Activated CD4-positive, alpha-beta T cell treated with anti-CD3 and anti-CD28 coated beads for 48 hours (primary cell): ENCODE measurements around the gene TBX4.

Experiments used
- DNase-seq: peaks from one replicate; pipeline ENCODE4 v3.0.0-alpha.2; 2020

Gene TBX4

DNA sequence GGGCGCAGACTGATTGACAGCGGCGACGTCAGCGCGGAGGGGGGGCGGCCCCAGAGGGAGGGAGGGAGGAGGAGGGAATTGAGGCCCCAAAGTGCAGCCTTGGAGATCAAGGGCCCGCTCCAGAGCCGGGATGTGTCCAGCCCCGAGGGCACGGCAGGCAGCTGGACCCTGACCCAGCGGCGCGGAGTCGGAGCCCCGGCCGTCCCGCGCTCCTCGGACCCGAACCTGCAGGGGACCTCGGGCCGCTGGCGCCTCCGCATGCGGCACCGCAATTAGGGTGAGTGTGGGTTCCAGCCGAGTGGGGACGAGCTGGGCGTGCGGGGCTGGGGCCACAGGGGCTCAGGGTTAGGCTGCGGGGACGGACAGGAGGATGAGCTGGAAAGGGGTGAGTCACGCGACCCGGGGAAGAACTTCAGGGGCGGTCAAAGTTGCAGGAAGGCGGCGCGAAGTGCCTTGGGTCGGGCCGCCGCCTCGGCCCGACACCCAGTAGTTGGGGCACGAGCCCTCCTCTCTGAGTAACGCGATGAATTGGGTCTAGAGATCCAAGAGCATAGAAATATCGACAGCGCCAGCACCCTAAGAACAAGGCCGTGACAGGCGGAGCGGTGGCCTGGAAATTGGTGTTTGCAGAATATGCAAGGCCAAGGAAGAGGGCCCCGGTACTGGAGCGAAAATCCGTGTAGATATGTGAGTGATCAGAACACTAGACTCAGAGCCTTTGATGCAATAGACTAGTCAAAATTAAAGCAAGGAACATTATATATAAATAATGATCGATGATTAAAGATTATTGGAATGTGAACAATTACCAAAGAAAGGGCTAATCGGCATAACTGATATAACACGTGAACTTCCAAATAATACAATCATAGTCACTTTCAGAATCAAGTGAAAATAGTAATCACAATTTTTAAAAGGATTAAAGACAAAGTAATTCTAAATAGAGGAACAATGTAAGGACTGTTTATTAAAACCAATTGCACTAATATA is at the start of gene TBX4:
TBX4 (plus strand) TSS at position 122 of the 990 bp plus-strand sequence. CDS start 4,069 bp downstream, outside the sequence.
- no peak for DNase-seq

DNA sequence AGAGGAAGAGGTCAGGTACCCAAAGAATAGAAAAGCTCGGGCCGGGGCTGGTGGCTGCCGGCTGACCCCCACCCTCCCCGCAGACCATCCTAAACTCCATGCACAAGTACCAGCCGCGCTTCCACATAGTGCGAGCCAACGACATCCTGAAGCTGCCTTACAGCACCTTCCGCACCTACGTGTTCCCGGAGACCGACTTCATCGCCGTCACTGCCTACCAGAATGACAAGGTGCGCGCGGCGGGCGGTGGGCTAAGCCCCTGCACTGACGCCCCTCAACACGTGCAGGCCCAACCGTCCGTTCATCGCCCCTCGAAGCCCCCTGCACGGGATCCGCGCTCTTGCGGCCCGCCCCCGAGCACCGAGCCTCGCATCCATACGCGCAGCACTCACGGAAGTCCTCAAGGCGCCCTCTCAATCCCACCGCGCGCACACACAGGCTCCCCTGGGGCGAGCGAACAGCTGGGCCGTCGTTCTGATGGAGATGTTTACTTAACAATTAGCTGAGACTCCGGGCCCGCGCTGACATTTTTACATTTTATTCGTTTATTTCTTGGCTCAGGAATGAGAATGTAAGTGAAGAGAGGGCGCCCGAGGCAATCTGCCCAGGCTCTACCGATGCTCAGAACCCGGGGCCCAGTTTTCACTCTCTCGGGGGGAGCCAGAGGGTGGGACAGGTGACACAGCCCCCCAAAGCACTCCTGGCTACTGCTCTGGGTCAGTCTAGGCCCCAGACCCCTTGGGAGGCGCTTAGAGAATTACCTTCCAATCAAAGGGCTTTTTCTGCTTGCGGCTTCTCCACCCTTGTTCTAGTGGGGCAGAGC is 49.0 kb upstream of the TBX4 start:
- DNase-seq, result no peak

GRCh38 chr17:61403801-61404662 is 48.2 kb upstream of the TBX4 start:
- peak; percentile 44 for DNase-seq

- DNase-seq, result no peak
These were observed 47.6 kb upstream of the TBX4 start for GRCh38 chr17:61404663-61404912.

DNA sequence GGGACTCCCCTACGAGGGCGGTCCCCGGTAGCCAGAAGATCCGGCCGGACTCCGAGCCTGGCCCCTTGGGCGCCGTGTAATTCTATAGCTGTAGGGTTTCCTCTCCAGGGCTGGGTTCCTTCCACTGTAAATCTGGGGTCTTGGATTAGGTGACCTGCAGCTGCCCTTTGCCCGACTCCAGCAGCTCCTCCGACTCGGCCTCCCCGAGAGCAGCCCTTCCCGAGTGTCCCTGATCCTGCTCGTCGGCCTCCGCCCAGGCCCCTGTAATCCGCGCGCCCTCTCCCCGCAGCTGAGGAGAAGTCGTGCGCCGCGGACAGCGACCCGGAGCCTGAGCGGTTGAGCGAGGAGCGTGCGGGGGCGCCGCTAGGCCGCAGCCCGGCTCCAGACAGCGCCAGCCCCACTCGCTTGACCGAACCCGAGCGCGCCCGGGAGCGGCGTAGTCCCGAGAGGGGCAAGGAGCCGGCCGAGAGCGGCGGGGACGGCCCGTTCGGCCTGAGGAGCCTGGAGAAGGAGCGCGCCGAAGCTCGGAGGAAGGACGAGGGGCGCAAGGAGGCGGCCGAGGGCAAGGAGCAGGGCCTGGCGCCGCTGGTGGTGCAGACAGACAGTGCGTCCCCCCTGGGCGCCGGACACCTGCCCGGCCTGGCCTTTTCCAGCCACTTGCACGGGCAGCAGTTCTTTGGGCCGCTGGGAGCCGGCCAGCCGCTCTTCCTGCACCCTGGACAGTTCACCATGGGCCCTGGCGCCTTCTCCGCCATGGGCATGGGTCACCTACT is 47.1 kb upstream of the TBX4 start:
- no peak for DNase-seq

DNA sequence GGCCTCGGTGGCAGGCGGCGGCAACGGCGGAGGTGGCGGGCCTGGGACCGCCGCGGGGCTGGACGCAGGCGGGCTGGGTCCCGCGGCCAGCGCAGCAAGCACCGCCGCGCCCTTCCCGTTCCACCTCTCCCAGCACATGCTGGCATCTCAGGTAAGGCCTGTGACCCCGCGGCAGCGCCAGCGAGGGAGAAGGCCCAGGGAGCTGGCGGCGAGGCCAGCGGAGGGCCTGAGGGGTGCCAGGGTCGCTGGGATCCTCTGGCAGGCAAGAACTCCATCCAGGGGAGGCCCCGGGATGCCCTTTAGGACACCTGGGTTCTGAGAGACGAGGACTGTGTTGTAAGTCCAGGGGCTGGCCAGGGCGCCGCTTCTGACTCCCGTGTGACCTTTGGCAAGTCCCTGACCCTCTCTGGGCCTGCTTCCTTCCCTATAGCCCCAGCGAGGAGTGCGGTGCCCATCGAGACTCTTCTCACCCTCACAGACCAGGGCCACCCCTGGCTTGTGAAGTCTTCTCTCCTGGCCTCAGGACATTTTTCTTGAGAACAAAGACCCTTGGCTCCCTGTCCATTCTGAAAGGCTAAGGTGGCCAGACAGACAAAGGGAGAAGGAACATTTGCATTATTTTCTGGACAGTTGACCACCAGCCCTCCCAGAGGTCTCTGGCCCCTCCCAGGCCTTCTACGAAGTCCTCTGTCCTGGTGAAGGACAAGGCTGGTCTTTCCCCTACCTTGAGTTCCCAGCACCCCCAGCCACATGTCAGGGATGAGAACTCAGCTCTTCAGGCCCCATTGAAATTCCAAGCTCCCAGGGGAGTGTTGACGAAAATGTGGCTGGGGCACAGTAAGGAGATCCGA is 46.3 kb upstream of the TBX4 start:
- DNase-seq, result no peak

- no peak for DNase-seq
These were observed 45.7 kb upstream of the TBX4 start for GRCh38 chr17:61406537-61406845.

DNA sequence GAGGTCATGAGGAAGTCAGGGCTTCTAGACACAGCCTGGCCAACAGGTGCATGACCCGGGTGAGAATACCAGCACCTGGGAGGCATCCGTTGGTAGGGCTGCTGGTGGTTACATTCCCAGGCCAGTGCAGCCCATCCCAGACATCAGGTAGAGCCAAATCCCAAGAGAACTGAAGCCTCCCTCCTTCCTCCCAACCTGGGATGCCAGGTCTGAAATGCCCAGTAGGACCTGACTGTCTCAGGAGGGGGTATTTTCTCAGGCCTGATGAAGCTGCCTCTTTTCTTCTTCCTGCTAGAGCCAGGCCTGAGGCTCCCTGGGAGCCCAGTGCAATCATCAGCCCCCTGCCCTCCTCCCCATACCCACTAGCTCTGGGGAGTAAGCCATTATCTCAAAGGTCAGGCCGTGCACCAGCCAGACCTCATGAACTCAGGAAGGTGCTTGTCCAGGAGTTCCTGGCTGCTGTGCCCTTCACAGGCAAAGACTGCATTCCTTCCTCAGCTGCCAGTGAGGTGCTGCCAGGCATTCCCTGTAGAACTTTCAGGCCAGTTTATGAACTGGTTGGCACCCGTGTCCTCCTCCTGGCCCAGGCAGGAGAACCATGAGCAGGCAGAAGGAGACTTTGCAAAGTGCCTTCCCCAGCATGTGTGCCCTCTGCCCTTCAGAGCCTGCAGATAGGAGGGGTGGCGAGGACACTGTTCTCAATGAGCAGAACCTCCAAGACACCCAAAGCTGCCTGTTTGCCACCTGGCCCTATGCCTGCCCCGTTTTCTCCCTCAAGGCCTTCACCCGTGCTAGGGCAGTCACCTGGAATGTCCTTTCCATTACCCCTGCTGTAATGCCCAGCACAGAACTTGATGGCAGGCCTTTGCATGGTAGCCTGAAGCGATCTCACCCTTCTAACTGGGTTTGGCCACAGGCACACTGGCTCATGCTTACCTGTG is 45.0 kb upstream of the TBX4 start:
- DNase-seq, result no peak

GRCh38 chr17:61408151-61409041 is 43.8 kb upstream of the TBX4 start:
- DNase-seq, result no peak

DNA sequence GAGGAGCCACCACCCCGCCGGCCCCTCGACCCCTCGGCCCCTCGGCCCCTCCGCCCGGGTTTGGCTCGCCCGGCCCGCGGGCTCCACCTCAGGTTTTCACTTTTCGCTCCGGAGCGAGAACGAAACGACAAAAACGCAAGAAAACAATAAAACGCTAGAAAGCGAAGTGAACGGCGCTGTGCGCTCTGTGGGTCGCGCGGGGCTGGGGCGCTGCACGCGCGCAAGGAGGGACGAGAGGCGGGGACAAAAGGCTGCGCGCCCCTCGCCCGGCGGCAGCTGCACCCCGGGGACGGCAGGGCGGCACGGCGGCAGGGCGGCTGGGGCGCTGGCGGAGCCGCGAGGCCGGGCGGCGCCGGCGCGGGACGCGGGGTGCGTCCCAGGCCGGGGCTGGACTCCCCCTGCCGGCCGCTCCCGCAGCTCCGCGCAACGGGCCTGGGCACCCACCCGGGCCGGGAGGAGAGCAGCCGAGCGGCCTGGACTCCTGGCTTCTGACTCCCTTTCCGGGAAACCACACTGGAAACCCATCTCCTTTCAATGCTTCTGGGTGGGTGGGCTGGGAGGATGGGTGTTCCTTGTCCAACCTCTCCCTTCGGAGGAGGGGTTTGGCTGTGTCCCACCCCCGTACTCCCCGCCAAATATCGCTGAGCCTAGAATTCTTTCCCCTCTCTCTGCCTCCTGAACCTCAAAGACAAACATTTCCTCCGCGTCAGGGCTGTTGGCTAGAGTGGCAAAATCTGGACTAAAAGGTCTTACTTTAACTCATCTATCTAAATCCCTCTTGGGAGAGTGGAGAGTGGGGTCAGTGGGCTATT is 42.7 kb upstream of the TBX4 start:
- DNase-seq, result peak; percentile 49

DNA sequence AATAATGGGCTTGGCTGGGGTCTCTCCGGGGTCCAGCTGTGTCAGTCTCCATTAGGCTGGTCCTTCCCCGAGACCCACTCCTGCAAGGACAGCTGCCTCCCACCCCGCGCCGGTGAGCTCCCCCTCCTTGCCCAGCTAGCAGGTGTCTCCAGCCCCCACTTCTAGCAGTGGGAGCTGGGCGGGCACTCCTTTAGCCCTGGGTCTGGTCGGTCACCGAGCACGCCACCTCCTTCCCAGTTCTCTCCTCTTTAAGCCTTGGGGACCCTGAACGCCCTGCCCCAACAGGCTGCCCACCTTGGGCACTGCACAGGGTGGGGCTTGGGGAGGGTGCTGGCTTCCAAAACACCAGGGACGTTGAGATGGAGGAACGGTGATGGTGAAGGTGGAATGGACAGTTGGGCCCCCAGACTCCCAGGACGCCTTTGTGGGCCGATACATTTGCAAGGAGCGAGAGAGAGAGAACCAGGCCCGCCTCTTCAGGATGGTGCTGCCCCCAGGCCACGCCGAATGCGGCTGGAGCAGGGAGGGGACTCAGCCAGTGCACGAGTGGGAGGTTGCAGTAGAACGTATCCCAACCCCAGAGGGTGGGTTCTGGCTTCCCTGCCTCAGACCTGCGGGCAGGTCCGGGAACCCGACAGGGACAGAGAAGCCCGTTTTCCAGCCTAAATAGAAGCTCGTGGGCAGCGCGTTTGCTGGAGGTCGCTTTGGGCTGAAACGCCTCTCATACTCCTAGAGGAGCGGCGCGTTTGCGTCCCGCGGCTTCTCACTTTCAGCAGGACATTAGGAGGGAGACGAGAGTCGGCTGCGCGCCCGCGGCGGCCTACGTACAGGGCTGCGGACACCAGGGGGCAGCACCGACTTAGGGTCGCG is 41.8 kb upstream of the TBX4 start:
- DNase-seq, result peak; percentile 81

DNA sequence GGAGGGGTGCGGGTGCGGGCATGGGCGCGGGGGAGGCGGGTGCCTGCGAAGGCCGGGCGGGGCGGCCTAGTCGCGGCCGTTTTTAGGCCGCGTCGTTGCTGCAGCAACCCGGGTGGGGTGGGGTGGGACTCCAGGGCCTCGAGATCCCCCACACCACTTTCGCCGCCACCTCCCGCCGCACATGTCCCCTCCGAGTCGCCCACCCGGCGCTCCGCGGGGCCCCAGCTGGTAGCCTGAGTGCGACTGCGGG is 41.3 kb upstream of the TBX4 start:
- no peak for DNase-seq

- DNase-seq, result no peak
These were observed 40.7 kb upstream of the TBX4 start for GRCh38 chr17:61411261-61412142.

DNA sequence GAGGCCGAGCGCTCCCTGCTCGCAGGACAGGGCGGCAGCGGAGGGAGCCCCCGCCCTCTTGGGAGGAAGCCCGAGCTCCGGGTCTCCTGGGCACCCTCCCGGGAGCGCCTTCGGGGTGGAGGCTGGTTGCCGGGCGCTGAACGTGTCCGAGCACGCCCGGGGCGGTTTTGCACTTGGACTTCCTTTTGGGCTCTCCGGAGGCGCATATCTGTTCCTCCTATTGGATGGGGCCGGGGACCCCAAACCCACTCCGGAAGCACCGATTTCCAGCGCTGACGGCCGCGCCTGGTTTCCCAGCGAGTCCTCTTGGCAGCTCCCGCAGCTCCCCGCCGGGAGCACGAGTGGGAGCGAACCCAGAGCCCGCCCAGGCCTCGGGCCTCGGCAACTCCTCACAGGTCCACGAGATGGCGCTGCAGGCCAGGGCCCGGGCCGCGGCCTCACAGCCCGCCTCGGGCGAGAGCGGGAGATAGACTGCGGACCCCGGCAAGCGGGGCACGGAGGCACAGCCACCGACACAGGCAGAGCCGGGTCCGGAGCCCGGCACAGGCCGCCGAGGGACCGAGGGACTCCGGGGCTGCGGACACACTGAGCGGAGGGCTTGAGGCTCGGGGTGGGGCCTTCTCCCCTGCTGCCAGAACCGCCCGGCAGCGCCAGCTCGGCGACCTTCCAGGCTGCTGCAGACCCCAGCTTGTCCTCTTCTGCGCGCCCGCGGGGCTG is 39.9 kb upstream of the TBX4 start:
- peak; percentile 82 for DNase-seq

GRCh38 chr17:61412860-61413660 is 39.2 kb upstream of the TBX4 start:
- no peak for DNase-seq
